GM12865 (cell line): ENCODE data around the gene PARVA.
"Not testable (repeated sequence)": the region's sequence is repeated elsewhere in the genome, so short reads cannot be mapped to it uniquely, and the experiment has no call there.

Source experiments
- DNase-seq: peaks from one replicate; pipeline ENCODE4 v3.0.0; 2010; ENCODE audit warnings: low read depth
- H3K4me3 ChIP-seq: 2 replicates; pipeline ENCODE4 v1.5.1; 2011; ENCODE audit warnings: mild to moderate bottlenecking, low read depth, low read length, control low read depth
- TF ChIP-seq, protein P1 (sequence below): IDR thresholded peaks from 2 replicates; pipeline ENCODE4 v1.5.1; 2011; ENCODE audit warnings: low read length, control low read depth, low read depth, inconsistent platforms; ENCODE audit not compliant: insufficient read depth; ENCODE audit errors: missing control alignments

The PARVA gene

DNA sequence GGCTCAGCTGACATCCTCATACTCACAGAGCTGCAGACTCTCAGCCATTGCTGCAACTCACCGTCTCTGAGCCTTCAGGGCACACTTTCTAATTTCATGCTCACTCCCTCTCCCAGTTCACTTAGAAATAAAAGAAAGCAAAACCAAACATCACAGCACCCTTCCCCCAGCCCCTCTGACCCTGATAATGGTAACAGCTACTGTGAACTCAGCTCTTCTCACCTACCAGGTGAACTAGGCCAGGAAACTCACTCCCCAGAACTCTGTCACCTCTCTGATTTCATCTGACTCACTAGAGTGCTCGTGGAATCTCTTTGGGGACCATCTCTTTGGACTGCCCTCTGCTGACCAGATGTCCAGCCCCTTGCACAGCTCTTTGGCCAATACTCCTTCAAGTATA, 14.5 kb upstream of the PARVA start:
- no peak overlapping the region for H3K4me3 ChIP-seq
- TF ChIP-seq, protein P1, sequence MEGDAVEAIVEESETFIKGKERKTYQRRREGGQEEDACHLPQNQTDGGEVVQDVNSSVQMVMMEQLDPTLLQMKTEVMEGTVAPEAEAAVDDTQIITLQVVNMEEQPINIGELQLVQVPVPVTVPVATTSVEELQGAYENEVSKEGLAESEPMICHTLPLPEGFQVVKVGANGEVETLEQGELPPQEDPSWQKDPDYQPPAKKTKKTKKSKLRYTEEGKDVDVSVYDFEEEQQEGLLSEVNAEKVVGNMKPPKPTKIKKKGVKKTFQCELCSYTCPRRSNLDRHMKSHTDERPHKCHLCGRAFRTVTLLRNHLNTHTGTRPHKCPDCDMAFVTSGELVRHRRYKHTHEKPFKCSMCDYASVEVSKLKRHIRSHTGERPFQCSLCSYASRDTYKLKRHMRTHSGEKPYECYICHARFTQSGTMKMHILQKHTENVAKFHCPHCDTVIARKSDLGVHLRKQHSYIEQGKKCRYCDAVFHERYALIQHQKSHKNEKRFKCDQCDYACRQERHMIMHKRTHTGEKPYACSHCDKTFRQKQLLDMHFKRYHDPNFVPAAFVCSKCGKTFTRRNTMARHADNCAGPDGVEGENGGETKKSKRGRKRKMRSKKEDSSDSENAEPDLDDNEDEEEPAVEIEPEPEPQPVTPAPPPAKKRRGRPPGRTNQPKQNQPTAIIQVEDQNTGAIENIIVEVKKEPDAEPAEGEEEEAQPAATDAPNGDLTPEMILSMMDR = no peak
- no peak for DNase-seq

DNA sequence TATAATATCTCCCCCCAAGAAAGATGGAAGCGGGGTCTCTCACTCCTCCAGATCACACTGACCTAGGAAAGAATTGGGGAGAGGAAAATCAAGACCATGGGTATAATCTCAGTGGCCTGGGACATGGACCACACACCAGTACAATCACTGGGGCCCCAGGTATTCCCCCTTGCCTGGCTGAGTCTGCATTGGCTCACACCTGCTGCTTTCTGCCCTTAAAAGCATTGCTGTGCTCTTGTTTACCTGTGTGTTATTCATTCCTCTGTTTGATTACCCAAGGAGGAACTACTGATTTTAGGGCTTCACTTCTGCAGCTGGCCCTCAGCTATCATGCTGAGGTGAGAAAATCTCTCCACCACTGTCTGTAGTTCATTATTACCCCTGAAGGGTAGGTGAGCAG, 14.0 kb upstream of the PARVA start:
- TF ChIP-seq, protein P1 = no peak
- no peak overlapping the region for H3K4me3 ChIP-seq
- no peak for DNase-seq

DNA sequence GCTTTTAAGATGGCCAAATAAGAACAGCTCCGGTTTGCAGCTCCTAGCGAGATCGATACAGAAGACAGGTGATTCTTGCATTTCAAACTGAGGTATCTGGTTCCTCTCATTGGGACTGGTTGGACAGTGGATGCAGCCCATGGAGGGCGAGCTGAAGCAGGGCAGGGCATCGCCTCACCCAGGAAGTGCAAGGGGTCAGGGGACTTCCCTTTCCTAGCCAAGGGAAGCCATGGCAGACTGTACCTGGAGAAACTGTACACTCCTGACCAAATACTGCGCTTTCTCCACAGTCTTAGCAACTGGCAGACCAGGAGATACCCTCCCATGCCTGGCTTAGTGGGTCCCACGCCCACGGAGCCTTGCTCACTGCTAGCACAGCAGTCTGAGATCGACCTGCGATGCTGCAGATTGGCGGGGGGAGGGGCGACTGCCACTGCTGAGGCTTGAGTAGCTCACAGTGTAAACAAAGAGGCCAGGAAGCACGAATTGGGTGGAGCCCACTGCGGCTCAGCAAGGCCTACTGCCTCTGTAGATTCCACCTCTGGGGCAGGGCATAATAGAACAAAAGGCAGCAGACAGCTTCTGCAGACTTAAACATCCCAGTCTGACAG, 11.3 kb upstream of the PARVA start:
- not testable (repeated sequence) for H3K4me3 ChIP-seq
- DNase-seq = peak; percentile 26

DNA sequence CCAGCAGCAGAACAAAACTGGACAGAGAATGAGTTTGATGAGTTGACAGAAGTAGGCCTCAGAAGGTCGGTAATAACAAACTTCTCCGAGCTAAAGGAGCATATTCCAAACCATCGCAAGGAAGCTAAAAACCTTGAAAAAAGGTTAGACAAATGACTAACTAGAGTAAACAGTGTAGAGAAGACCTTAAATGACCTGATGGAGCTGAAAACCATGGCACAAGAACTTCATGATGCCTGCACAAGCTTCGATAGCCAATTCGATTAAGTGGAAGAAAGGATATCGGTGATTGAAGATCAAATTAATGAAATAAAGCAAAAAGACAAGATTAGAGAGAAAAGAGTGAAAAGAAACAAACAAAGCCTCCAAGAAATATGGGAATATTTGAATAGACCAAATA, 10.3 kb upstream of the PARVA start:
- H3K4me3 ChIP-seq, DNase-seq: not testable (repeated sequence)

- TF ChIP-seq, protein P1 = no peak
- no peak overlapping the region for H3K4me3 ChIP-seq
- no peak for DNase-seq
Observed at GRCh38 chr11:12372111-12372510, 5.3 kb upstream of the PARVA start.

- H3K4me3 ChIP-seq = no peak overlapping the region
Observed at GRCh38 chr11:12375720-12376119, 1.7 kb upstream of the PARVA start.

GRCh38 chr11:12376259-12377081, 901 bp upstream of the PARVA start:
- TF ChIP-seq, protein P1 = no peak
- no peak overlapping the region for H3K4me3 ChIP-seq
- no peak for DNase-seq

More at GRCh38 chr11:12375720-12376119, 1.7 kb upstream of the PARVA start:
- TF ChIP-seq, protein P1 = no peak
- DNase-seq = no peak
